Kidney (tissue), 14 donors: ENCODE measurements around the gene ZNF408. TPM values are rescaled to one million over a fixed set of nuclear protein-coding genes. Genes with fewer than 3 reads are reported as not detected.

Source experiments
- DNase-seq, 5 donors: peaks; one replicate each; pipeline ENCODE4 v3.0.0-alpha.2; 2013 to 2020
- FAIRE-seq: peaks from 2 replicates; lab custom pipeline; 2012; peaks lifted over from hg19 to GRCh38; lab: Jason Lieb, UNC
- H3K27ac ChIP-seq, 2 donors: one replicate each; pipeline ENCODE4 v1.7.0; 2013; ENCODE audit warnings: low read depth in 2 of 2, low read length in 2 of 2, inconsistent platforms in 1 of 2
- H3K27me3 ChIP-seq: one replicate; pipeline ENCODE4 v1.7.1; 2013; ENCODE audit warnings: low read length, inconsistent platforms; ENCODE audit not compliant: control insufficient read depth, insufficient read depth
- H3K36me3 ChIP-seq, 3 donors: one replicate each; pipeline versions ENCODE4 v1.7.0 to v1.7.1; 2013; ENCODE audit warnings: low read length in 3 of 3, control low read depth in 1 of 3, inconsistent platforms in 1 of 3; ENCODE audit not compliant: insufficient read depth in 3 of 3, control insufficient read depth in 2 of 3
- H3K4me1 ChIP-seq, 3 donors: one replicate each; pipeline versions ENCODE4 v1.7.0 to v1.7.1; 2013; ENCODE audit warnings: low read length in 3 of 3, inconsistent platforms in 1 of 3, low read depth in 1 of 3; ENCODE audit not compliant: control insufficient read depth in 2 of 3, insufficient read depth in 2 of 3
- H3K4me3 ChIP-seq, 3 donors: one replicate each; pipeline versions ENCODE4 v1.7.0 to v1.8.1; 2013; ENCODE audit warnings: low read length in 3 of 3, control low read depth in 1 of 3, inconsistent platforms in 1 of 3
- H3K9ac ChIP-seq, 3 donors: one replicate each; pipeline versions ENCODE4 v1.7.0 to v1.7.1; 2013; ENCODE audit warnings: low read length in 3 of 3, control low read depth in 1 of 3, inconsistent platforms in 1 of 3
- H3K9me3 ChIP-seq, 3 donors: one replicate each; pipeline versions ENCODE4 v1.7.0 to v1.7.1; 2013; ENCODE audit warnings: low read length in 3 of 3, control low read depth in 1 of 3, inconsistent platforms in 1 of 3; ENCODE audit not compliant: control insufficient read depth in 2 of 3, insufficient read depth in 1 of 3
- CTCF ChIP-seq: IDR thresholded peaks from 3 replicates; pipeline ENCODE4 v1.5.1; 2012; ENCODE audit warnings: mild to moderate bottlenecking, moderate library complexity, borderline replicate concordance; ENCODE audit not compliant: insufficient read depth; ENCODE audit errors: extremely low read depth
- intact Hi-C: fragments of 100-400 bp; cut with DNase I; formaldehyde crosslinking; loops from one replicate; pipeline ENCODE4 v1.11.1; 2022
- polyA plus RNA-seq: library from polyadenylated mRNA; stranded (reverse); fragments of 350-450 nt; fragmentation: Illumina TruSeq; extraction: RNeasy Lipid Tissue Mini Kit (QIAGEN cat#74804); gene quantifications from one replicate; pipeline ENCODE4 v1.2.3, GENCODE V29; 2014; ENCODE audit warnings: low read depth, low replicate concordance; ENCODE audit not compliant: insufficient read depth
- total RNA-seq: library from RNA; stranded (reverse); fragmentation: NEBNext Ultra II Directional; extraction: Animal tissue kit (Norgen Biotek cat#: 25700); gene quantifications from one replicate; pipeline ENCODE4 v1.2.1, GENCODE V29; 2021
- donor health status: control.
- donor health status: control.
- donor health status: control.
- donor health status: control.
- donor health status: control.
- donor health status: DM: yes; HTN: yes; CAD: no.
- donor health status: Normal renal cell carcinoma (clear cell type).

ZNF408 gene
- total and polyA plus RNA-seq, 2 donors from 2014 or later: 7.8 to 9.7 TPM

GRCh38 chr11:46719048-46719542 is 18.3 kb downstream of the ZNF408 start, which contains the start of gene F2:
Gene F2 (plus strand): TSS chr11:46719213. CDS start chr11:46719236, 23 bp downstream.
- Histone ChIP-seq H3K4me1 (no peaks in the 10 kb centered on the region), H3K9me3 (no peaks in the 10 kb centered on the region), H3K9ac (no peak within 1 kb of the TSS), H3K27ac (no peak within 1 kb of the TSS), H3K36me3 (no peaks in the 10 kb centered on the region), H3K27me3 (no peaks in the 10 kb centered on the region), H3K4me3 (no peak within 1 kb of the TSS)
- DNase-seq (no peak), FAIRE-seq (no peak)
- intact Hi-C loops: no loop called here
- TF ChIP-seq CTCF: no peak

GRCh38 chr11:46719543-46720218 is 18.9 kb downstream of the ZNF408 start:
- intact Hi-C loops: no loop called here
- no peak for DNase-seq
- Histone ChIP-seq H3K9ac (no peak overlapping the region), H3K9me3 (no peaks in the 10 kb centered on the region), H3K36me3 (no peaks in the 10 kb centered on the region), H3K27ac (no peak overlapping the region), H3K4me1 (no peaks in the 10 kb centered on the region), H3K4me3 (no peak overlapping the region), H3K27me3 (no peaks in the 10 kb centered on the region)
- no peak for TF ChIP-seq CTCF
- FAIRE-seq: no peak

- no peaks in the 10 kb centered on the region for H3K27me3 ChIP-seq
- no peak for TF ChIP-seq CTCF
- DNase-seq (no peak), FAIRE-seq (no peak)
- no peaks in the 10 kb centered on the region for H3K9me3 ChIP-seq
- no peak overlapping the region for H3K4me3 ChIP-seq
- no peaks in the 10 kb centered on the region for H3K36me3 ChIP-seq
- H3K27ac ChIP-seq: no peak overlapping the region
- H3K9ac ChIP-seq: no peak overlapping the region
- no peaks in the 10 kb centered on the region for H3K4me1 ChIP-seq
- intact Hi-C loops: no loop called here
Measured at GRCh38 chr11:46721286-46721685, 20.5 kb downstream of the ZNF408 start.
